ENCODE data around the gene AIPL1.

- TF ChIP-seq CTCF (IDR thresholded peaks at IDR 0.05) (no peak), POLR2AphosphoS5 (IDR thresholded peaks at IDR 0.05) (no peak)
Observed at GRCh38 chr17:6472517-6472916, 37.6 kb upstream of the AIPL1 start.
